Aorta (tissue), 5 donors: ENCODE data around the gene ARMH3. TPM values are rescaled to one million over a fixed set of nuclear protein-coding genes. Genes with fewer than 3 reads are reported as not detected.
"Not testable (repeated sequence)": the region's sequence is repeated elsewhere in the genome, so short reads cannot be mapped to it uniquely, and the experiment has no call there.

Source experiments
- ATAC-seq: fragments of 200-7000 bp; cut with Tn5 transposase; one replicate; pipeline ENCODE4 v1.9.1; 2022; ENCODE audit warnings: moderate library complexity; ENCODE audit not compliant: low FRiP score
- DNase-seq, 2 donors: peaks; one replicate each; pipeline ENCODE4 v3.0.0-alpha.2; 2020
- H3K27ac ChIP-seq, 2 donors: one replicate each; pipeline ENCODE4 v1.5.1; 2013; ENCODE audit warnings: low read length in 2 of 2, mild to moderate bottlenecking in 2 of 2, moderate library complexity in 2 of 2, control low read depth in 1 of 2, inconsistent platforms in 1 of 2, low read depth in 1 of 2
- H3K27me3 ChIP-seq, 2 donors: one replicate each; pipeline ENCODE4 v1.6.1; 2013; ENCODE audit warnings: control low read depth in 1 of 2, low read length in 1 of 2, mild to moderate bottlenecking in 1 of 2, moderate library complexity in 1 of 2; ENCODE audit not compliant: insufficient read depth in 2 of 2, control insufficient read depth in 1 of 2
- H3K36me3 ChIP-seq, 2 donors: one replicate each; pipeline ENCODE4 v1.6.1; 2013; ENCODE audit warnings: control low read depth in 1 of 2, low read length in 1 of 2, mild to moderate bottlenecking in 1 of 2; ENCODE audit not compliant: insufficient read depth in 2 of 2, control insufficient read depth in 1 of 2
- H3K4me1 ChIP-seq, 2 donors: one replicate each; pipeline ENCODE4 v1.6.1; 2013; ENCODE audit warnings: low read length in 2 of 2, control low read depth in 1 of 2, mild to moderate bottlenecking in 1 of 2, moderate library complexity in 1 of 2; ENCODE audit not compliant: insufficient read depth in 2 of 2, control insufficient read depth in 1 of 2
- H3K4me3 ChIP-seq, 2 donors: one replicate each; pipeline ENCODE4 v1.5.1; 2013; ENCODE audit warnings: low read length in 2 of 2, control low read depth in 1 of 2, mild to moderate bottlenecking in 1 of 2
- H3K9me3 ChIP-seq: one replicate; pipeline ENCODE4 v1.6.1; 2013; ENCODE audit warnings: mild to moderate bottlenecking, low read length; ENCODE audit not compliant: control insufficient read depth
- WGBS, 2 donors: extraction: QIAGEN DNeasy Blood & Tissue Kit; methylation state at CpG; one replicate each; pipeline ENCODE4 v1.1.7; 2013; 5-methylcytosine and 5-hydroxymethylcytosine counted together
- intact Hi-C, 2 donors: fragments of 100-400 bp; cut with DNase I; formaldehyde crosslinking; loops; one replicate each; pipeline versions ENCODE4 v1.14.2 to v1.15.0; 2022
- polyA plus RNA-seq, 2 donors: library from polyadenylated mRNA; stranded (reverse); fragments of 200-250 nt; gene quantifications; one replicate each; pipeline ENCODE4 v1.2.3, GENCODE V29; 2013
- total RNA-seq, 2 donors: library from RNA; stranded (reverse); fragmentation: NEBNext Ultra II Directional; extraction: Animal tissue kit (Norgen Biotek cat#: 25700); gene quantifications; one replicate each; pipeline ENCODE4 v1.2.1, GENCODE V29; 2021
- donor health status: healthy with polysubstance abuse.
- donor health status: Bipolar disorder and iron deficiency.
- donor health status: DM: no; HTN: no; CAD: no.
- donor health status: DM: no; HTN: no; CAD: no.
- donor health status: DM: yes; HTN: yes; CAD: no.

Gene ARMH3
- total and polyA plus RNA-seq, 4 donors = 8.6 to 26.9 (median 17.2) TPM

DNA sequence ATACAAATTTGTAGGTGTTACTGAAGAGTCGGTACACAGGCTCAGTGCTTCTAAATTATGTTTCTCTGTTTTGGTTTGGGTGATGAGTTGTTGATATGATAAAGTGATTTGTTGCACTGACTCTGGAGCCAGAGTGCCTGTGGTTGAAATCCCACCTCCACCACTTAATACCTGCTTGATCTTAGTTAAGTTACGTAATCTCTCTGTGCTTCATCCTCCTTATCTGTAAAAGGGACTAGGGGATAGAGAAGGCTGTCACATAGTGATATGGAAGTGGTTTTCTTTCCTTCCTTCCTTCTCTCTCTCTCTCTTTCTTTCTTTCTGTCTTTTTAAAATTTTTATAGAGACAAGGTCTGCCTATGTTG, 8.5 kb upstream of the ARMH3 start:
- 67 to 71% methylated on average over 2 of the region's 2 CpGs for WGBS, 2 donors
- no peaks in the 10 kb centered on the region for H3K27me3 ChIP-seq
- DNase-seq (no peak), ATAC-seq (no peak)
- no peaks in the 10 kb centered on the region for H3K9me3 ChIP-seq
- no peak overlapping the region for H3K4me3 ChIP-seq
- no peak overlapping the region for H3K27ac ChIP-seq
- peaks cover 0 to 3% of the 10 kb centered on the region in 2 donors for H3K4me1 ChIP-seq
- intact Hi-C loops = no loop called here
- H3K36me3 ChIP-seq = no peaks in the 10 kb centered on the region

- ATAC-seq (no peak), DNase-seq (no peak)
- no peaks in the 10 kb centered on the region for H3K4me1 ChIP-seq
- no peaks in the 10 kb centered on the region for H3K27me3 ChIP-seq
- no peaks in the 10 kb centered on the region for H3K9me3 ChIP-seq
- no peak overlapping the region for H3K27ac ChIP-seq
- no peaks in the 10 kb centered on the region for H3K36me3 ChIP-seq
- H3K4me3 ChIP-seq = no peak overlapping the region
- intact Hi-C loops = no loop called here
These were observed 4.0 kb upstream of the ARMH3 start for GRCh38 chr10:102059987-102060386.

GRCh38 chr10:102054881-102055646, 909 bp downstream of the ARMH3 start:
- Histone ChIP-seq H3K27ac (peak overlapping the region in 1 of 2 donors; percentile 91), H3K4me3 (peak overlapping the region; percentile 57 to 95)
- intact Hi-C loops, H3K27me3 ChIP-seq, H3K4me1 ChIP-seq, H3K9me3 ChIP-seq, H3K36me3 ChIP-seq: not testable (repeated sequence)
- WGBS, 2 donors = 70 to 71% methylated on average over 34 of the region's 34 CpGs
- ATAC-seq (peak; percentile 19), DNase-seq (peak in 1 of 2 donors; percentile 73)

- H3K4me1 ChIP-seq = no peaks in the 10 kb centered on the region
- ATAC-seq (no peak), DNase-seq (no peak)
- H3K27ac ChIP-seq = no peak overlapping the region
- H3K9me3 ChIP-seq = no peaks in the 10 kb centered on the region
- whole genome bisulfite sequencing, 2 donors = 92 to 100% methylated on average over 2 of the region's 2 CpGs
- no peak overlapping the region for H3K4me3 ChIP-seq
- no peaks in the 10 kb centered on the region for H3K36me3 ChIP-seq
- intact Hi-C loops = no loop called here
- H3K27me3 ChIP-seq = no peaks in the 10 kb centered on the region
These were observed 9.9 kb downstream of the ARMH3 start for GRCh38 chr10:102046095-102046494.

DNA sequence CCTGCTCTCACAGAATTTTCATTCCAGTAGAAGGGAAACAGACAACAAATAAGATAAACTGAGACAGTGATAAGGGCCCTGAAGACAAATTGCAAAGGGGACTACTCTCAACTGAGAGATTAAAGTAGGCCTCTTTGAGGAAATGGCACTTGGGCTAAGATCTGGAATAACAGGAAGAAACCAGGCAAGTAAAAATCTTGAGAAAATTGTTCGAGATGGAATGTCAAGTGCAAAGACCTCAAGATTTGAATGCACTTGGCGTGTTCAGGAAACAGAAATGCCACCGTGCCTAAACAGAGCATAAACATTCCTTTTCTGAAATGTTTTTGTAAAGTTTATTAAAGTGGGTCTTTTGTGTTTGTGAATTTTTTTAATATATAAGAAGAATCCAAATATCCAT, 10.7 kb downstream of the ARMH3 start:
- 69 to 83% methylated on average over 3 of the region's 3 CpGs for WGBS, 2 donors
- no peaks in the 10 kb centered on the region for H3K27me3 ChIP-seq
- H3K4me1 ChIP-seq = no peaks in the 10 kb centered on the region
- no peaks in the 10 kb centered on the region for H3K9me3 ChIP-seq
- no peak for DNase-seq
- intact Hi-C loops = no loop called here
- no peak for ATAC-seq
- no peaks in the 10 kb centered on the region for H3K36me3 ChIP-seq
- H3K4me3 ChIP-seq = no peak overlapping the region
- H3K27ac ChIP-seq = no peak overlapping the region

- ATAC-seq (no peak), DNase-seq (no peak)
- 23 to 35% methylated on average over 7 of the region's 7 CpGs for WGBS, 2 donors
- Histone ChIP-seq H3K27me3 (no peaks in the 10 kb centered on the region), H3K4me1 (no peaks in the 10 kb centered on the region), H3K27ac (no peak overlapping the region), H3K4me3 (no peak overlapping the region), H3K36me3 (no peaks in the 10 kb centered on the region), H3K9me3 (no peaks in the 10 kb centered on the region)
- intact Hi-C loops = no loop called here
These were observed 15.5 kb downstream of the ARMH3 start for GRCh38 chr10:102040305-102041050.

DNA sequence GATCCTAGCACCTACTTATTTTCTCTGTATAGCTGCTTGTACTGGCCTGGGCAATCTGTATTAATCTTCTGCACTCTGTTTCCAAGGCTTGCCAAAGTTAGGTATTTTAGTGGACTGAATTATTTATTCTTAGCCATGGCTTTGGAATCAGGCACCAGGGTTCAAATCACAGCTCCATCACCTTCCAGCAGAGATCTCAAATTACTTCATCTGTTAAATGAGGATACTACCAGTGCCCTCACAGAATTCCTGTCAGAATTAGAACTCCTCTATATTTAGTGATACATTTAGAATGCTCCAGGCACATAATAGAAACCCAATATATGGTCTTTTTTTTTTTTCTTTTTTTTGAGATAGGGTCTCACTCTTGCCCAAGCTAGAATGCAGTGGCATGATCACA, 17.6 kb downstream of the ARMH3 start:
- H3K4me1 ChIP-seq = no peaks in the 10 kb centered on the region
- intact Hi-C loops = no loop called here
- H3K27ac ChIP-seq = no peak overlapping the region
- H3K9me3 ChIP-seq = no peaks in the 10 kb centered on the region
- DNase-seq = no peak
- no peaks in the 10 kb centered on the region for H3K27me3 ChIP-seq
- H3K4me3 ChIP-seq = no peak overlapping the region
- peaks cover 0 to 3% of the 10 kb centered on the region in 2 donors for H3K36me3 ChIP-seq
- no peak for ATAC-seq

DNA sequence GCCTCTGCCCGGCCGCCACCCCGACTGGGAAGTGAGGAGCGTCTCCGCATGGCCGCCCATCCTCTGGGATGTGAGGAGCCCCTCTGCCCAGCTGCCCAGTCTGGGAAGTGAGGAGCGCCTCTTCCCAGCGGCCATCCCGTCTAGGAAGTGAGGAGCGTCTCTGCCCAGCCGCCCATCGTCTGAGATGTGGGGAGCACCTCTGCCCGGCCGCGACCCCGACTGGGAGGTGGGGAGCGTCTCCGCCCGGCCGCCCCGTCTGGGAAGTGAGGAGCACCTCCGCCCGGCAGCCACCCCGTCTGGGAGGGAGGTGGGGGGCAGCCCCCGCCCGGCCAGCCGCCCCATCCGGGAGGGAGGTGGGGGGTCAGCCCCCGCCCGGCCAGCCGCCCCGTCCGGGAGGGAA, 20.2 kb downstream of the ARMH3 start:
- H3K27ac ChIP-seq, H3K4me3 ChIP-seq, ATAC-seq, H3K9me3 ChIP-seq, H3K36me3 ChIP-seq, H3K27me3 ChIP-seq, H3K4me1 ChIP-seq, intact Hi-C loops, DNase-seq: not testable (repeated sequence)
- WGBS, 2 donors = 94 to 95% methylated on average over 28 to 33 of the region's 33 CpGs

GRCh38 chr10:102033787-102034186, 22.2 kb downstream of the ARMH3 start:
- no peak overlapping the region for H3K4me3 ChIP-seq
- 90 to 92% methylated on average over 2 of the region's 2 CpGs for WGBS, 2 donors
- peaks cover 3 to 5% of the 10 kb centered on the region in 2 donors for H3K36me3 ChIP-seq
- DNase-seq (no peak), ATAC-seq (no peak)
- no peak overlapping the region for H3K27ac ChIP-seq
- intact Hi-C loops = no loop called here
- no peaks in the 10 kb centered on the region for H3K27me3 ChIP-seq
- H3K9me3 ChIP-seq = no peaks in the 10 kb centered on the region
- H3K4me1 ChIP-seq = no peaks in the 10 kb centered on the region
